M059J (cell line): Measurements from ENCODE around the gene WNT4. TPM values are rescaled to one million over a fixed set of nuclear protein-coding genes. Genes with fewer than 3 reads are reported as not detected.

Experiments used
- DNase-seq: peaks from one replicate; pipeline ENCODE4 v3.0.0-alpha.2; 2012; ENCODE audit warnings: low read depth
- total RNA-seq: library from RNA; depleted of rRNA; stranded (reverse); fragments of >200 nt; shearing (Covaris generic); gene quantifications from 2 replicates; pipeline ENCODE4 v1.2.3, GENCODE V29; 2014

Gene WNT4
- total RNA-seq, 1 experiment from 2014 or later = 0.05 TPM

GRCh38 chr1:22108339-22109105 is 34.4 kb downstream of the WNT4 start:
- no peak for DNase-seq

- DNase-seq = peak; percentile 79
These were observed 35.8 kb downstream of the WNT4 start for GRCh38 chr1:22107126-22107525.

DNA sequence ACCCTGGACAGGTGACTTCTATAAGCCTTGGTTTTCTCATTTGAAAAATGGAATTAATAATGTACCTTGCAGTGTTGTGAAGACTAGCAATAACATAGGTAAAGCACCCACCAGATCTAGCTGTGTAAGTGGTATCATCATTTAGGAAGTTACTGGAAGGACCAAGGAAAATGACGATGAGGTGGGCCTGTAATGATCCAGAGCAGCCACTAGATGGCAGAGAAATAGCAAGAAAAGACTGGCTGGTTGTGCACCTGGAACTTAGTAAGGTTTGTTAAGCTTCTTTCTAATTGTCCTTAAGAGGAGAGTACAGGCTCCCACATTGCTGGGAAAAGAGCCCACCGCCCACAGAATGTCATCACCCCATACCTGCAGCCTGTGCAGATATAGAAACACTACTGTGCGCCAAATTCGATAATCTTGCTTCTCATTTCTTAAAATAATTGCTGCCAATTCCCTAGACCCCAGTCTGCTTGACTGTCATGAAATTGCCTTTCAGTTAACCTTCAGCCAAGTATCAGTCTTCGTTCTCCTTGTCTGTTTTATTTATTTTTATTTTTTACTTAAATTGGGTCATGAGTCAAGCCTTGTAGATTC is 37.2 kb downstream of the WNT4 start:
- DNase-seq = peak; percentile 63

DNA sequence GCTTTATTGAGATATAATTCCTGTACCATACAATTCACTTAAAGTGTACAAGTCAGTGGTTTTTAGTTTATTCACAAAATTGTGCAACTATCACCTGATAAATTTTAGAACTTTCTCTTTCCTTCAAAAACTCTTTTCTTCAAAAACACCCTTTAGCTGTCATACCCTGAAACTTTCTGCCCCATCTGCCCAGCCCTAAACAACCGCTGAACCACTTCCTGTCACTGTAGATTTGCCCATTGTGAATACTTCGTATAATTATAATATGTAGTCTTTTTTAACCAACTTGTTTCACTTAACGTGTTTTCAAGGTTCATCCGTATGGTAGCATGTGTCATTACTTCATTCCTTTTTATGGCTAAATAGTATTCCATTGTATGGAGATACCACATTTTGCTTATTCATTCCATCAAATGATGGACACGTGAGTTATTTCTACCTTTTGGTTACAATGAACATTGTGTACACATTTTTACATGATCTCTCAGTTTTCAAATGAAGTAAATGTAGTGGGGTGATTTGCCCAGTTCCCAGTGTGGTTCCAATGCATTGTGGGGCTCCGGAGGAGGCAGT is 37.9 kb downstream of the WNT4 start:
- no peak for DNase-seq

- DNase-seq = no peak
These were observed 38.8 kb downstream of the WNT4 start for GRCh38 chr1:22104094-22104493.

- no peak for DNase-seq
These were observed 40.2 kb downstream of the WNT4 start for GRCh38 chr1:22102746-22103145.

DNA sequence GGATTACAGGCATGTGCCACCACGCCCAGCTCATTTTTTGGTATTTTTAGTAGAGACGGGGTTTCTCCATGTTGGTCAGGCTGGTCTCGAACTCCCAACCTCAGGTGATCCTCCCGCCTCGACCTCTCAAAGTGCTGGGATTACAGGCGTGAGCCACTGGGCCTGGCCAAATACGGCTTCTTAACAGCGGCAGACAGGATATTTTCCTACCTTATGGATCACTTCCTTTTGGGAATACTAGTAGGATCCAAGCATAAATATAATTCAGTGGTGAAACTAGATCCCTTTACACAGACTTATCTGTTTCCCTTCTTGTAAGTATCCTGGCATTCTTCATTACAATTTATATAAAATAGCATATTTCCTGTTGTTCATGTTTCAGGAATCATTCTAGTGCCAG is 40.9 kb downstream of the WNT4 start:
- no peak for DNase-seq

DNA sequence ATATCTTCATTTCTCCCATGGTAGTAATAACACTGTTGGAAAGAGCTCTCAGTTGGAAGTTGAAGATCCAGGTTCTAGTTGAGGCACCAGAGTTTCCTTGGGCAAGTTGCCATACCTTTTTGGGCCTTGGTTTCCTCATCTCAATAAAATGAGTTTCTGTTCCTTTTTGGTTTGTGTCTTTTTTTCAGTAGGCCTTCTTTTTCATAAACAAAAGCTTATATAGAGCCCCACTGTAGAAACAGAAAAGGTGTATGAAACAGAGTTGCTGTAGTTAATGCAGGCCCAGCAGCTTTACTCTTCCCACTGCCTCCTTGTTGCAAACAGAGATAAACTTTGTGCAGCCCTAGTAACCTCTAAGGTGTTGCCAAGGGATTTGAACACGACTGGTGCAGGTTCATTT is 41.7 kb downstream of the WNT4 start:
- no peak for DNase-seq

GRCh38 chr1:22100168-22100567 is 42.7 kb downstream of the WNT4 start:
- DNase-seq = no peak

GRCh38 chr1:22098752-22099151 is 44.1 kb downstream of the WNT4 start:
- no peak for DNase-seq

- DNase-seq = no peak
These were observed 46.4 kb downstream of the WNT4 start for GRCh38 chr1:22096463-22096862.

- DNase-seq = peak; percentile 42
These were observed 46.9 kb downstream of the WNT4 start for GRCh38 chr1:22096036-22096435.

- no peak for DNase-seq
These were observed 49.4 kb downstream of the WNT4 start for GRCh38 chr1:22093513-22093912.

- peak; percentile 61 for DNase-seq
These were observed 50.7 kb downstream of the WNT4 start for GRCh38 chr1:22092026-22092768.

DNA sequence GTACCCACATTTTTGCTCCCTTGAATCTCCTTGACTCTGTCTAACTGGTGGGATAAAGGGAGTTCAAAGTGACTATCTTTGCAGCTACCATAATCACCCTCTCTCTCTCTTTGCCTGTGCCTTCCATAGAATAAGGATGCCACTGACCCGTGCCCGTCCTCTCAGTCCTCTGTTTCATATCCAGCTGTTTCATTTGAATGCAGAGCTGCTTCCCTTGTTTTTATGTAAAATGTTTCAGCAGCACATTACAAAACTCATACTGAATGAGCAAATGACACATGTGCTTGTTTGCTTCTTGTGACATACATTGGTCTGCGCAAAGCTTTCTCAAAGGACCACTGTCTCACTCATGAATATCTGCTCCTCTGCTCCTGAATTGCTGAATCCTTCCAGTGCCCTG is 52.0 kb downstream of the WNT4 start:
- DNase-seq = no peak

GRCh38 chr1:22089787-22090186 is 53.1 kb downstream of the WNT4 start:
- no peak for DNase-seq

- DNase-seq = no peak
These were observed 53.7 kb downstream of the WNT4 start for GRCh38 chr1:22089134-22089571.

- no peak for DNase-seq
These were observed 54.6 kb downstream of the WNT4 start for GRCh38 chr1:22088331-22088730.

DNA sequence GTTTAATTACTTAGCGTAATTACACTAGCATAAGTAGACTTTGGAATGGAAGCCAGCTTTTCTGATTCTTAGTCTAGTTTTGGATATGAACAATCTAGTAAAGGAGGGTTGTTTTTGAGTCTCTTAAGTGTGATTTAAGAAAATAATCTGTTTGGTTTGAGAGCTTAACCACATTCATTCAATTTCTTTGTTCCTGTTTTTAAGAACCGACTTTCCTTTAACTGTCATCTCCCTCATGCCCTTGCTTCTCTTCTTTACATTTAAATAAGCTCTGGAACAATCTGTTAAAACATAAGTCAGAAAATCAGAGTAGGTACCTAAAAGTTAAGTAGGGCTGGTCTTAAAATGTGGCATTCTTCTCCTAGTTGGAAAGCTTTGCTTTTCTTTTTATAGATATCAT is 62.7 kb downstream of the WNT4 start:
- DNase-seq = no peak

DNA sequence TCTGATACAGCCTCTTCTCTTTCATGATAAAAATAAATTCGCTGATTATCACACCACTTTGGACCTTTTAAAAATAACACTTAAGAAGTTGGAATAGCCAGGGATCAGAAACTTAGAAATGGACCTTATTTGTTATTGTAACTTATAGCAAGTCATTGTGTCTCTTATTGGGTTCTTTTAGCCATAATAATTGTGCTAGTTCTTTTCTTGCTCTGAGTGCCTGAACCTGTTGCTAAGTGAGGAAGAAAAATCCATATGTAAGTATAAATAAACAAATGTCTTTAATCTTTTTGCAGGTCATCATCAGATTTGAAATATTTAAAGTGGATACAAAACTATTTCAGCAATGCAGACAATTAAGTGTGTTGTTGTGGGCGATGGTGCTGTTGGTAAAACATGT is 64.8 kb downstream of the WNT4 start:
- no peak for DNase-seq

GRCh38 chr1:22077728-22078127 is 65.2 kb downstream of the WNT4 start:
- DNase-seq = no peak

DNA sequence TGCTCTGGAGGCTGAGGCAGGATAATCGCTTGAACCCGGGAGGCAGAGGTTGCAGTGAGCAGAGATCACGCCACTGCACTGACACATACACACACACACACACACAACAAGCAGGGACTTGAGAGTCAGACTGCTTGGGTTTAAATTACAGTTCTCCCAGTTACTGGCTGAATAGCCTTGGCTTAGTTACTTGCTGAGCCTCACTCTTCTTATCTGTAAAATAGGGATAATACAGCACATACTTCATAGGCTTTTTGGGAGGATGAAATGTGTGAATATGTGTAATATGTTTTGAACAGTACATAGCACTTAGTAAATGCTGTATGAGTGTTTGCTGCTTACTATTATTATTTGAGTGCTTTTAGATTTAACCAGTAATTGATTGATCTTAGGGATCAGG is 66.6 kb downstream of the WNT4 start:
- DNase-seq = no peak

DNA sequence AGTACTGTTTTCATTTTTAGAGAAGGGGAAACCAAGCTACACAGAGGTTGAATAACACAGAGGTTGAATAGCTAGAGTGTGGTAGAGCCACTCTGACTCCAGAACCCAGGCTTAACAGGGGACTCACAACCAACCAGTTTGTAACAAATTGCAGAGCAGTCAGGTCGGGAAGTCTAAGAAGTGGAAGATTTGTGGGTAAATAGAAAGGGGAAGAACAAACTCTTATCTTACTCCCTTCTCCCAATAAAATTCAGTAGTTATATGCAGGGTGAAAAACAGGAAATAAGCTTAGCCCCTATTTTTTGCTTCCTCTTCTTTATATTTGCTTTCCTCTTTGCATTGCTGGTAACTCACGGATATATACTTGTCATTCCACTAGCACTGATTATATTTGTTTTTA is 67.2 kb downstream of the WNT4 start:
- no peak for DNase-seq
